Esophagus muscularis mucosa (tissue), 4 donors: ENCODE results near the gene C19orf53. TPM values are rescaled to one million over a fixed set of nuclear protein-coding genes. Genes with fewer than 3 reads are reported as not detected.

Source experiments
- DNase-seq: peaks from one replicate; pipeline ENCODE4 v3.0.0-alpha.2; 2017; ENCODE audit errors: extremely low spot score
- H3K27ac ChIP-seq, 4 donors: fragments of 200-600 bp; sonication (generic); replicated peaks in 1 of 4; 1 replicate in 3 of 4; 2 replicates in 1 of 4; pipeline ENCODE4 v1.5.1; 2016 to 2019; ENCODE audit warnings: mild to moderate bottlenecking in 1 of 4
- H3K27me3 ChIP-seq, 4 donors: fragments of 200-600 bp; sonication (generic); one replicate each; pipeline versions ENCODE4 v1.5.1 to v1.6.0; 2016 to 2019
- H3K36me3 ChIP-seq, 4 donors: fragments of 200-600 bp; sonication (generic); one replicate each; pipeline ENCODE4 v1.5.1; 2016 to 2019
- H3K4me1 ChIP-seq, 4 donors: fragments of 200-600 bp; sonication (generic); one replicate each; pipeline ENCODE4 v1.5.1; 2016 to 2019
- H3K4me3 ChIP-seq, 4 donors: fragments of 200-600 bp; sonication (generic); 1 replicate in 2 of 4; 2 replicates in 2 of 4; pipeline ENCODE4 v1.5.1; 2016 to 2019; ENCODE audit warnings: mild to moderate bottlenecking in 4 of 4, moderate library complexity in 1 of 4
- H3K9me3 ChIP-seq, 4 donors: fragments of 200-600 bp; sonication (generic); 1 replicate in 3 of 4; 2 replicates in 1 of 4; pipeline ENCODE4 v1.5.1; 2016 to 2019
- CTCF ChIP-seq, 3 experiments: fragments of 200-600 bp in 2 of 3; fragments of 450-650 bp in 1 of 3; sonication (generic) in 2 of 3; IDR thresholded peaks; one replicate each; pipeline ENCODE4 v1.5.1; 2017 to 2019; ENCODE audit warnings: antibody characterized with exemption in 3 of 3, mild to moderate bottlenecking in 2 of 3, moderate library complexity in 1 of 3
- EP300 ChIP-seq: sonication (generic); formaldehyde crosslinking; IDR thresholded peaks from one replicate; pipeline ENCODE4 v1.6.1; 2017; ENCODE audit warnings: antibody characterized with exemption
- POLR2A ChIP-seq: fragments of 450-650 bp; IDR thresholded peaks from one replicate; pipeline ENCODE4 v1.6.1; 2017; ENCODE audit warnings: antibody characterized with exemption, moderate library complexity, mild to moderate bottlenecking, low read depth
- POLR2AphosphoS5 ChIP-seq, 2 donors: sonication (generic); formaldehyde crosslinking; IDR thresholded peaks; one replicate each; pipeline ENCODE4 v1.6.1; 2017; ENCODE audit warnings: antibody characterized with exemption in 2 of 2
- WGBS: methylation state at CpG from one replicate; pipeline ENCODE4 v1.1.5; 2018; 5-methylcytosine and 5-hydroxymethylcytosine counted together
- intact Hi-C: fragments of 100-400 bp; cut with DNase I; formaldehyde crosslinking; loops from one replicate; pipeline ENCODE4 v1.15.1; 2023
- small RNA-seq, 3 donors: library from RNA; depleted of rRNA; stranded (forward); fragments of <200 nt; gene quantifications; one replicate each; pipeline ENCODE3, GENCODE V24; 2016
- total RNA-seq, 4 donors: library from RNA; depleted of rRNA; stranded (reverse); fragments of >200 nt; gene quantifications; one replicate each; pipeline versions ENCODE4 v1.1.0 to v1.2.1, GENCODE V29; 2016

The C19orf53 gene
- total RNA-seq, 4 donors from 2014 or later: 87.4 to 168 (median 104) TPM

GRCh38 chr19:13824703-13825102 is 50.4 kb downstream of the C19orf53 start:
- DNase-seq: no peak
- Histone ChIP-seq H3K27ac (no peak overlapping the region), H3K4me3 (no peak overlapping the region), H3K4me1 (peaks cover 0 to 25% (median 18%) of the 10 kb centered on the region in 4 donors), H3K9me3 (no peaks in the 10 kb centered on the region), H3K27me3 (no peaks in the 10 kb centered on the region), H3K36me3 (peaks cover 4 to 32% (median 19%) of the 10 kb centered on the region in 4 donors)
- intact Hi-C loops: no loop called here
- TF ChIP-seq POLR2AphosphoS5 (IDR thresholded peaks at IDR 0.05) (no peak), CTCF (IDR thresholded peaks at IDR 0.05) (no peak), EP300 (no peak), POLR2A (no peak)

GRCh38 chr19:13825489-13826441 is 51.5 kb downstream of the C19orf53 start:
- no peak overlapping the region for H3K4me3 ChIP-seq
- no peaks in the 10 kb centered on the region for H3K9me3 ChIP-seq
- no peak for DNase-seq
- 85% methylated on average over 10 of the region's 30 CpGs for WGBS
- H3K36me3 ChIP-seq: peaks cover 10 to 41% (median 30%) of the 10 kb centered on the region in 4 donors
- intact Hi-C loops: no loop called here
- TF ChIP-seq EP300 (no peak), POLR2A (no peak), POLR2AphosphoS5 (IDR thresholded peaks at IDR 0.05) (no peak), CTCF (IDR thresholded peaks at IDR 0.05) (no peak)
- peaks cover 0 to 25% (median 20%) of the 10 kb centered on the region in 4 donors for H3K4me1 ChIP-seq
- H3K27me3 ChIP-seq: no peaks in the 10 kb centered on the region
- no peak overlapping the region for H3K27ac ChIP-seq

GRCh38 chr19:13826652-13827235 is 52.5 kb downstream of the C19orf53 start:
- no peaks in the 10 kb centered on the region for H3K9me3 ChIP-seq
- H3K27me3 ChIP-seq: no peaks in the 10 kb centered on the region
- WGBS: 90% methylated on average over 9 of the region's 9 CpGs
- no peak for TF ChIP-seq EP300
- no peak for TF ChIP-seq POLR2AphosphoS5 (IDR thresholded peaks at IDR 0.05)
- no peak for TF ChIP-seq CTCF (IDR thresholded peaks at IDR 0.05)
- no peak for TF ChIP-seq POLR2A
- no peak for DNase-seq
- intact Hi-C loops: no loop called here
- no peak overlapping the region for H3K4me3 ChIP-seq
- H3K27ac ChIP-seq: no peak overlapping the region
- H3K4me1 ChIP-seq: peaks cover 0 to 20% (median 17%) of the 10 kb centered on the region in 4 donors
- peaks cover 10 to 50% (median 39%) of the 10 kb centered on the region in 4 donors for H3K36me3 ChIP-seq

- TF ChIP-seq CTCF (IDR thresholded peaks at IDR 0.05) (no peak), POLR2AphosphoS5 (IDR thresholded peaks at IDR 0.05) (no peak), POLR2A (no peak), EP300 (no peak)
- Histone ChIP-seq H3K27ac (no peak overlapping the region), H3K27me3 (no peaks in the 10 kb centered on the region), H3K36me3 (peaks cover 10 to 51% (median 39%) of the 10 kb centered on the region in 4 donors), H3K9me3 (no peaks in the 10 kb centered on the region), H3K4me1 (peaks cover 0 to 23% (median 15%) of the 10 kb centered on the region in 4 donors), H3K4me3 (no peak overlapping the region)
- intact Hi-C loops: no loop called here
- DNase-seq: no peak
- 74% methylated on average over 4 of the region's 4 CpGs for WGBS
These were observed 53.4 kb downstream of the C19orf53 start for GRCh38 chr19:13827656-13828055.

Small RNA genes within 50 kb of the gene (small RNA-seq; reads per million reads assigned to genes)
- 0 reads per million in 3 donors for gene RN7SL619P

Other genes starting within 250 kb of the C19orf53 start
- gene MRI1, start 9.9 kb upstream of the C19orf53 start, total RNA-seq: 10 to 100 TPM; 28.2 to 60.2 (median 38.5) TPM
- gene ZSWIM4, start 21.0 kb downstream of the C19orf53 start, total RNA-seq: 10 to 100 TPM in 1 of 4 donors, 1 to 10 TPM in 3; 5.3 to 11.6 (median 7.8) TPM
- gene NANOS3, start 102.7 kb downstream of the C19orf53 start, total RNA-seq: not detected
- gene BRME1, start 131.7 kb downstream of the C19orf53 start, total RNA-seq: 1 to 10 TPM in 1 of 4 donors, under 1 TPM in 3; 0.42 to 1.1 (median 0.78) TPM
- gene CC2D1A, start 131.7 kb downstream of the C19orf53 start, total RNA-seq: 10 to 100 TPM; 22.9 to 42.8 (median 33.6) TPM
- gene PODNL1, start 164.0 kb downstream of the C19orf53 start, total RNA-seq: under 1 TPM in 2 of 4 donors, not detected in 2; 0.66 to 0.69 TPM
- 10 to 100 TPM in 3 of 4 donors, 1 to 10 TPM in 1; 9.8 to 23.9 (median 13.4) TPM for gene DCAF15, start 178.1 kb downstream of the C19orf53 start, total RNA-seq
- 1 to 10 TPM; 2.9 to 8.9 (median 4.5) TPM for gene RFX1, start 231.9 kb downstream of the C19orf53 start, total RNA-seq